Stomach (tissue), 4 donors: ENCODE results near the gene ISCA1.

Experiments used
- EP300 ChIP-seq: sonication (generic); formaldehyde crosslinking; IDR thresholded peaks from one replicate; pipeline ENCODE4 v1.6.1; 2017; ENCODE audit warnings: antibody characterized with exemption
- POLR2A ChIP-seq, 4 donors: fragments of 450-650 bp; IDR thresholded peaks; one replicate each; pipeline ENCODE4 v1.6.1; 2016; ENCODE audit warnings: antibody characterized with exemption in 4 of 4, control low read depth in 2 of 4, mild to moderate bottlenecking in 1 of 4, moderate library complexity in 1 of 4
- POLR2AphosphoS5 ChIP-seq, 3 donors: sonication (generic); formaldehyde crosslinking; IDR thresholded peaks; one replicate each; pipeline ENCODE4 v1.6.1; 2016; ENCODE audit warnings: antibody characterized with exemption in 3 of 3
- TF ChIP-seq, protein P1 (sequence below), 7 experiments: fragments of 450-650 bp in 4 of 7; fragments of 200-600 bp in 3 of 7; sonication (generic) in 3 of 7; IDR thresholded peaks; one replicate each; pipeline ENCODE4 v1.5.1; 2016 to 2019; ENCODE audit warnings: antibody characterized with exemption in 7 of 7, control low read depth in 2 of 7, mild to moderate bottlenecking in 1 of 7

DNA sequence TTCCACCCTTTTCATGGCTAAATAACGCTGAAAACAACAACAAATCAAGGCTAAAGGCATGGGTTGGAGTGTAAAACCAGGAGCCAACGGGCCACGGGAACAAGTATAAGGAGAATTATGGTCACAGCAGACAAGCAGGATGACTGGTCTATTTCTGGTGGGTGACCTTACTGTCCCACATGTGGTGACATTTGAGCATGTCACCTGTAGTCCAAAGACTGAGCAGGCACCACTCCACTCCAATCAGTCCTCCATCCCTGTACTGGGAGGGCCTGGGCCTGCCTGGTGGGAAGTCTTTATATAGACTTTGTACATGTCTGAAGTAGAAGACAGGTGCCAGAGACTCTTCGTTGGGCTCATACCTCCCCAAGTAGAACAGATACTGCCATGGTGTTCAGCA, 59.7 kb downstream of the ISCA1 start:
- TF ChIP-seq, protein P1, sequence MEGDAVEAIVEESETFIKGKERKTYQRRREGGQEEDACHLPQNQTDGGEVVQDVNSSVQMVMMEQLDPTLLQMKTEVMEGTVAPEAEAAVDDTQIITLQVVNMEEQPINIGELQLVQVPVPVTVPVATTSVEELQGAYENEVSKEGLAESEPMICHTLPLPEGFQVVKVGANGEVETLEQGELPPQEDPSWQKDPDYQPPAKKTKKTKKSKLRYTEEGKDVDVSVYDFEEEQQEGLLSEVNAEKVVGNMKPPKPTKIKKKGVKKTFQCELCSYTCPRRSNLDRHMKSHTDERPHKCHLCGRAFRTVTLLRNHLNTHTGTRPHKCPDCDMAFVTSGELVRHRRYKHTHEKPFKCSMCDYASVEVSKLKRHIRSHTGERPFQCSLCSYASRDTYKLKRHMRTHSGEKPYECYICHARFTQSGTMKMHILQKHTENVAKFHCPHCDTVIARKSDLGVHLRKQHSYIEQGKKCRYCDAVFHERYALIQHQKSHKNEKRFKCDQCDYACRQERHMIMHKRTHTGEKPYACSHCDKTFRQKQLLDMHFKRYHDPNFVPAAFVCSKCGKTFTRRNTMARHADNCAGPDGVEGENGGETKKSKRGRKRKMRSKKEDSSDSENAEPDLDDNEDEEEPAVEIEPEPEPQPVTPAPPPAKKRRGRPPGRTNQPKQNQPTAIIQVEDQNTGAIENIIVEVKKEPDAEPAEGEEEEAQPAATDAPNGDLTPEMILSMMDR (IDR thresholded peaks at IDR 0.05): no peak
- TF ChIP-seq POLR2A (IDR thresholded peaks at IDR 0.05): no peak
- no peak for TF ChIP-seq POLR2AphosphoS5 (IDR thresholded peaks at IDR 0.05)
- TF ChIP-seq EP300: no peak
